ENCODE results near the gene SLC10A3.

SLC10A3 gene

GRCh38 chrX:154458954-154459778, 31.3 kb downstream of the SLC10A3 start:
- TF ChIP-seq CTCF (IDR thresholded peaks at IDR 0.05): no peak
- Histone ChIP-seq H3K4me3 (peak overlapping the region; percentile 72 to 78), H3K36me3 (peaks cover 0 to 30% (median under 1%) of the 10 kb centered on the region in 3 donors), H3K27ac (peak overlapping the region; percentile 79 to 90), H3K27me3 (no peaks in the 10 kb centered on the region), H3K9me3 (no peaks in the 10 kb centered on the region), H3K4me1 (peaks cover 0 to 16% (median 12%) of the 10 kb centered on the region in 4 donors)
- intact Hi-C loops (cut with DNase I; ENCODE audit: low total_unique reads): no loop called here
- peak; percentile 41 to 88 for DNase-seq

- intact Hi-C loops (cut with DNase I; ENCODE audit: low total_unique reads): no loop called here
- H3K27ac ChIP-seq: peak within 1 kb of the TSS; percentile 79 to 90
Measured at GRCh38 chrX:154458116-154458953, 32.1 kb downstream of the SLC10A3 start, which contains the start of gene PLXNA3. PLXNA3 (plus strand) TSS chrX:154458281; CDS start chrX:154460184, 1,903 bp downstream.

GRCh38 chrX:154457491-154458115, 32.8 kb downstream of the SLC10A3 start:
- no peak for TF ChIP-seq CTCF (IDR thresholded peaks at IDR 0.05)
- Histone ChIP-seq H3K27me3 (no peaks in the 10 kb centered on the region), H3K4me1 (peaks cover 0 to 16% (median 12%) of the 10 kb centered on the region in 4 donors), H3K4me3 (peak overlapping the region; percentile 72 to 78), H3K27ac (peak overlapping the region; percentile 79 to 90), H3K36me3 (peaks cover 0 to 17% (median 0%) of the 10 kb centered on the region in 3 donors), H3K9me3 (no peaks in the 10 kb centered on the region)
- no peak for DNase-seq
- intact Hi-C loops (cut with DNase I; ENCODE audit: low total_unique reads): no loop called here

More at GRCh38 chrX:154458116-154458953, 32.1 kb downstream of the SLC10A3 start, which contains the start of gene PLXNA3:
- H3K4me3 ChIP-seq: peak within 1 kb of the TSS; percentile 72 to 78
- no peak for TF ChIP-seq CTCF (IDR thresholded peaks at IDR 0.05)
- no peaks in the 10 kb centered on the region for H3K9me3 ChIP-seq
- DNase-seq: no peak
- peaks cover 0 to 22% (median 0%) of the 10 kb centered on the region in 3 donors for H3K36me3 ChIP-seq
- H3K27me3 ChIP-seq: no peaks in the 10 kb centered on the region
- H3K4me1 ChIP-seq: peaks cover 0 to 16% (median 12%) of the 10 kb centered on the region in 4 donors

GRCh38 chrX:154452823-154453222, 37.6 kb downstream of the SLC10A3 start:
- Histone ChIP-seq H3K27me3 (no peaks in the 10 kb centered on the region), H3K9me3 (no peaks in the 10 kb centered on the region), H3K27ac (no peak overlapping the region), H3K4me3 (no peak overlapping the region), H3K4me1 (no peaks in the 10 kb centered on the region), H3K36me3 (peaks cover 12 to 30% (median 19%) of the 10 kb centered on the region in 3 donors)
- intact Hi-C loops (cut with DNase I; ENCODE audit: low total_unique reads): no loop called here
- TF ChIP-seq CTCF (IDR thresholded peaks at IDR 0.05): no peak
- DNase-seq: no peak

- no peaks in the 10 kb centered on the region for H3K9me3 ChIP-seq
- intact Hi-C loops (cut with DNase I; ENCODE audit: low total_unique reads): no loop called here
- peaks cover 12 to 30% (median 23%) of the 10 kb centered on the region in 3 donors for H3K36me3 ChIP-seq
- H3K4me3 ChIP-seq: no peak overlapping the region
- H3K4me1 ChIP-seq: peaks cover 0 to 8% (median 4%) of the 10 kb centered on the region in 4 donors
- no peak overlapping the region for H3K27ac ChIP-seq
- no peak for TF ChIP-seq CTCF (IDR thresholded peaks at IDR 0.05)
- no peaks in the 10 kb centered on the region for H3K27me3 ChIP-seq
- DNase-seq: no peak
Measured at GRCh38 chrX:154450312-154450711, 40.1 kb downstream of the SLC10A3 start.
